Measurements from ENCODE around the gene RARS2.
"Not testable (repeated sequence)": the region's sequence is repeated elsewhere in the genome, so short reads cannot be mapped to it uniquely, and the experiment has no call there.

Gene RARS2, protein sequence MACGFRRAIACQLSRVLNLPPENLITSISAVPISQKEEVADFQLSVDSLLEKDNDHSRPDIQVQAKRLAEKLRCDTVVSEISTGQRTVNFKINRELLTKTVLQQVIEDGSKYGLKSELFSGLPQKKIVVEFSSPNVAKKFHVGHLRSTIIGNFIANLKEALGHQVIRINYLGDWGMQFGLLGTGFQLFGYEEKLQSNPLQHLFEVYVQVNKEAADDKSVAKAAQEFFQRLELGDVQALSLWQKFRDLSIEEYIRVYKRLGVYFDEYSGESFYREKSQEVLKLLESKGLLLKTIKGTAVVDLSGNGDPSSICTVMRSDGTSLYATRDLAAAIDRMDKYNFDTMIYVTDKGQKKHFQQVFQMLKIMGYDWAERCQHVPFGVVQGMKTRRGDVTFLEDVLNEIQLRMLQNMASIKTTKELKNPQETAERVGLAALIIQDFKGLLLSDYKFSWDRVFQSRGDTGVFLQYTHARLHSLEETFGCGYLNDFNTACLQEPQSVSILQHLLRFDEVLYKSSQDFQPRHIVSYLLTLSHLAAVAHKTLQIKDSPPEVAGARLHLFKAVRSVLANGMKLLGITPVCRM

DNA sequence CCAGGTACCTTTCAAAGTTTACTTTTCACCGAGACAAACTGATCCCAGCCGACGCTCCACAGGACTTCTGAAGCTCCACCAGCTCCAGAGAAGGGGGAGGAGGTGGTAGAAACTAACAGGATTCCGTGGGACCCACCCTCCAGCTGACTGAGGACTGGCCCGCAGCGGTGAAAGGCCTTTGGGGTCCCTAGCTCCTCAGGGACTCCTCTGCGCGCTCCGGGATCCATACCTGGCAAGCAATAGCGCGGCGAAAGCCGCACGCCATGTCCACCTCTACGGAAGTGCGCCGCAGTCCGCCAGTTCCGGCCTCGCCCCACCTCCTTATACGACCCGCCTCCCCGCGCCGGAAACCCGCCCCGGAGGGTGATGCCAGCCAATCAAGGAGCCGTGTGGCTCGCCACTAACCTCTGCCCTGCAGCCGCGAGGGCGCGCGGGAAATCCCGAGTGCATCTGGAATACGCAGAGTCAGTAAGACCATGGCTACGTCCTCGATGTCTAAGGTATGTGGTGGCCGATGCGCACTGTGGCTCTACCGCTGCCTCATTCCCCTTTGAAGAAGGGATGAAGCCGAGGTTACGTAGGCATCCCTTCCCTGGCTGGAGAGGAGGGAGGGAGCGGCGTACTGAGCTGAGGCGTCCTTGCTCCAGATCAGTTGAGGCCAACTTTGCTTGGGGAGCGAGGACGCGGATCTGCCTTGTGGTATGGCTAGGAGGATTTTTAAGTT, at the start of gene RARS2, which contains the start of gene ORC3:
Gene RARS2, minus strand, starts transcription at position 295 of the 724 bp plus-strand sequence. Its CDS starts 30 bp downstream, at position 265.
Gene ORC3, plus strand, starts transcription at position 443 of the 724 bp plus-strand sequence. Its CDS starts 34 bp downstream, at position 477.
- peak; percentile 95 for DNase-seq (ENCODE audit: low spot score)

DNA sequence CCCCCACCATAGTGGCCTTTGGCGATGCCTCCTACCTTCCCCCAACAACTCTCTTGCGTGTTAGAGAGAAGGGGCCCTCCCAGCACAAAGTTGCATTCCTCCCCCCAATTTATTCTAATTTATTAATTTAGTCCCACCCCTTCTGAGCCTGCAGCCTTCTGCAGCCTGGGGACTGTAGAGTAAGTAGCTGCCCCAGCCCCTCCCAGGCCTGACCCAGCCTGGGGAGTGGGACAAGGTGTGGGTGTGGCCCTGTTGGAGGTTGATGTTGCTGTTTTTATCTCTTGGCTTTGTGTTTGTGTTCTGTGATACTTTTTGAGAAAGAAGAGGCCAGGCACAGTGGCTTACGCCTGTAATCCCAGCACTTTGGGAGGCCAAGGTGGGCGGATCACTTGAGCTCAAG, 49.6 kb upstream of the RARS2 start:
- no peak for DNase-seq (ENCODE audit: low spot score)

DNA sequence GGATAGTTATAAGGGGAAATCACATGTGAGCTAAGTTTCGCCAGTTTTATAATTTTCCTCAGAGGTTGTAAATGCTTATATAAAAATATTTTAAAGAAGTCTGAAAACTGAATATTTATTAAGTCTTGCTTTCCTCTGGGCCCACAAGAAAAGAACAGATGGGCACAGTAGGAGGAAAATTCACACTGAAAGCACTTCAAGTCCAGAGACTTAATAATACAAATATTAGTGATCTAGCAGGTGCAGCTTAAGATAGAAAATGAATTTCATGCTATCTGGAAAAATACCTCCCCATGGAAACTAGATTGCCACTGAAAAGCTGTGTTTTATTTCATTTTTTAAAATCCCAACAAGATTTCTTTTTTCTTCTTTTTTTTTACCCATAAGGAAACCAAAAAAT, 47.3 kb upstream of the RARS2 start:
- no peak for DNase-seq (ENCODE audit: low spot score)

DNA sequence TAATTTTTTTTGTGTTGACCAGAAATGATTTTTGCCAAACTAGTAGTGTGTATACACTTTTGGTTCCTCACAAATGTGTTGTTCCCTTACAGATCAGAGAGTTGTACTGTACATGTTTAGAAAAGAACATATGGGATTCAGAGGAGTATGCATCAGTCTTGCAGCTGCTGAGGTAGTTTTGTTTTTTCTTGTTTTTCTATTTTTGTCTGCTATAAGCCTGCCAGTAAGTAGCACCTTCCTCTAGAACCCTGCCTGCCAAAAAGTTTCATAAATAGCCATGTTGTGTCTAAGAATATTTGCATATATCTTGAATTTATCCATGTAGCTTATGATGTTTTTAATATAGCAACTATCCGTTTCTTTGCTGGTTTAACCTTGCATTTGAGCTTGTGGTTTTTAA, 46.5 kb upstream of the RARS2 start:
- no peak for DNase-seq (ENCODE audit: low spot score)

DNA sequence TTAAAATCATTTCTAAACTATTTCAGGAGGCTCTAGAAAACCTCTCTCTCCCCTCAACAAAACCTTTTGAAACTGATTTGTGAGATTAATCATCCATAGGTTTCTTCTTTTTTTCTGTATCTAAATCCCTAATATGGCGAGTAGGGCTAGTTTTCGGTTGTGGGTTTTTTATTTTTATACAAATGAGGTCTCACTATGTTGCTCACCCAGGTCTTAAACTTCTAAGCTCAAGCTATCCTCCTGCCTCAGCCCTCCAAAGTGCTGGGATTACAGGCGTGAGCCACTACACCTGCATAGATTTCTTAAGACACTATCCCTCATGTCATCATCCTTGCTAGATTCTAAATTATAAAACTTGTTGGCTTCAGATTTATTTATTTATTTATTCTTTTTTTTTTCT, 44.1 kb upstream of the RARS2 start:
- no peak for DNase-seq (ENCODE audit: low spot score)

DNA sequence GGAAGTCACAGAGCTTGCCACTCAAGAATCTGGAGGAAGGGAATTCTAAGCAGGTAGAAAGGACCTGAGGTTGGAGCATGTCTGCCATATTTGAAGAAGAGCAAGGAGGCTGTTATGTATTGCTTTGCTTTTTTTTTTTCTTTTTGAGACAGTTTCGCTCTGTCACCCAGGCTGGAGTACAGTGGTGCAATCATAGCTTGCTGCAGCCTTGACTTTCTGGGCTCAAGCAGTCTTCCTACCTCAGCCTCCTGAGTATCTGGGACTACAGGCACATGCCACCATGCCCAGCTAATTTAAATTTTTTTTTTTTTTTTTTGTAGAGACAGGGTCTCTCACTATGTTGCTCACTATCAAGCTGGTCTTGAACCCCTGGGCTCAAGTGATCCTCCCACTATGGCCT, 41.0 kb upstream of the RARS2 start:
- no peak for DNase-seq (ENCODE audit: low spot score)

DNA sequence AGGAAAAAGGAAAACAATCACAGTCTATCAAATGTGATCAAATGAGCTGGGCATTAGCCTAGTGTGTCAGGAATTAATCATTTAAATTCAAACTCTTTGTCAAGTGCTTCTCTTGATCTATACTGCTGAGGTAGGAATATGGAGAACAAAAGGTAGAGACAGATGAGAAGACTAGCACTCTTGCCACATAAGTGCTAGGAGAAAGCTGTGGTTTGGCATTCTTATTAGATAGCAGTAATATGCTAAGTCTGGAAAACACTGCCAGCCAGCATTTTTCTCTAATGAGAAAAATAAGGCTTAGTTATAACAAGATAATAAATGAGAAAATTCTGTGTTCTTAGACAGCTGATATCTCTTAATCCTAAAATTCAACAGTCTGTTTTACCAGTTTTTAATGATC, 39.1 kb upstream of the RARS2 start:
- DNase-seq (ENCODE audit: low spot score), result no peak

DNA sequence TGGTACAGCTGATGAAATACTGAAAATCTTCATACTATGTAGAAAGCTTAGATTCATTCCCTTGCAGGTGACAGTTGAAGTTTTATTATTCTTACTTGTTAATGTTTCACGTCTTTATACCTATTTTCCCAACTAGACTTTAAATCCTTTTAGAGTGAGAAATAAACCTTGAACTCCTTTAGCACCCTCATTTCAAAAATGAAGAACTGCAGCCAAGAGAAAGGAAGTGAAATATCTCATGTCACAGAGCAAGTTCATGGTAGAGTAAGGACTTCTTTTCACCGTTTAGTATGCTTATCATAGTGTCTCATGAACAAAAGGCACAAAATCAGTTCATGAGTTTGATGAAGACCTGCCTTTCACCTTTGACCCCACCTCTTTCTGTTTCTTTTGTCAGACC, 38.6 kb upstream of the RARS2 start:
- no peak for DNase-seq (ENCODE audit: low spot score)

DNA sequence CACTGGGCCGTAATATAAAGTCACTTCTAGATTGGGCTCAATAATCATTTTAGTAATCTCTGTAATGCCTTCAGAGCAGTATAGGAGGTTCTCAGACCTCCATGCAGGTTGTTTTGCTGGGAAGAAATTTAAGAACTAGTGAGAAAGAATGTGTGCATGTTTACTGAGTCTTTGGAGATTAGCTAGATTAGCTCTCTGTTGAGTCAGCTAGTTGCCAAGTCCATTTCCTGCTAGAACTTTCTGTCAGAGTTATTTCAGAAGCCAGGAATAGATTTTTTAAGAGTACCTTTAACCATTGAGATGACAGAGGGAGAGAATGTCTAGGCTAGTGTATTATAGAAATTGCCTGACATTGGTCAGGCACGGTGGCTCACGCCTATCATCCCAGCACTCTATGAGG, 33.5 kb upstream of the RARS2 start:
- no peak for DNase-seq (ENCODE audit: low spot score)

DNA sequence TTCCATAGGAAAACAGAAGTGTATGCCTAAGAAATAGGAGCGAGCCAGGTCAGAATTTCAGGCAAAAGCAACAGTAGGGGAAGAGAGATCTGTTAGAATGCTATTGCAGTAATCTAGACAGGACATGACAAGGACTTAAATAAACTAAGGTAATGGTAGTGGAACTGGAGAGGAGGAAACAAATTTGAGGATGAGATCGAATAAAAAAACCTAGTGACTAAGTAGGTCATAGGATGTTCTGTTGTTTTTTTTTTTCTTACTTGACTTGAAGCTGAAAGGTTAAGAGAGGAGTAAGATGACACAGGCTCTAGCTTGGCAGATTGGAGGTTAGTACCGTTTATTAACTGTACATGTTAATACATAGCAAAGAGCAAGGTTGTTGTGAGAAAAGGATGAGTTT, 28.7 kb upstream of the RARS2 start:
- DNase-seq (ENCODE audit: low spot score), result no peak

DNA sequence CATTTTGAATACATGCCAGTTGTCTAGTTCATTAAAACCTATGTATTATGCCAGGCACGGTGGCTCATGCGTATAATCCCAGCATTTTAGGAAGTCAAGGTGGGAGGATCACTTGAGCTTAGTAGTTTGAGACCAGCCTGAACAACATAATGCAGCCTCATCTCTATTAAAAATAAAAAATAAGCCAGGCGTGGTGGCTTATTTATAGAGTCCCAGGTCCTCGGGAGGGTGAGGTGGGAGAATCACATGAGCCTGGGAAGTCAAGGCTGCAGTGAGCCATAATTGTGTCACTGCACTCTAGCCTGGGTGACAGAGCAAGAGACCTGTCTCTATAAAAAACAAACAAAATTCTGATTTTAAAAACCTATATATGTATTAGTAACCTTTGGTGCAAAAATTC, 27.6 kb upstream of the RARS2 start:
- DNase-seq (ENCODE audit: low spot score), result no peak

DNA sequence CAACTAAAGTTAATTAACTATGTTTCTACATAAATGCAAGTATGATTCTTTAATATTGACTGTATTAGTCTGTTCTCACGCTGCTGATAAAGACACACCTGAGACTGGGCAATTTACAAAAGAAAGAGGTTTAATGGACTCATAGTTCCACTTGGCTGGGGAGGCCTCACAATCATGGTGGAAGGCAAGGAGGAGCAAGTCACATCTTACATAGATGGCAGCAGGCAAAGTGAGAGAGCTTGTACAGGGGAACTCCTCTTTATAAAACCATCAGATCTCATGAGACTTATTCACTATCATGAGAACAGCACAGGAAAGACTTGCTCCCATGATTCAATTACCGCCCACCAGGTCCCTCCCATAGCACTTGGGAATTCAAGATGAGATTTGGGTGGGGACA, 23.2 kb upstream of the RARS2 start:
- DNase-seq (ENCODE audit: low spot score), result not testable (repeated sequence)

DNA sequence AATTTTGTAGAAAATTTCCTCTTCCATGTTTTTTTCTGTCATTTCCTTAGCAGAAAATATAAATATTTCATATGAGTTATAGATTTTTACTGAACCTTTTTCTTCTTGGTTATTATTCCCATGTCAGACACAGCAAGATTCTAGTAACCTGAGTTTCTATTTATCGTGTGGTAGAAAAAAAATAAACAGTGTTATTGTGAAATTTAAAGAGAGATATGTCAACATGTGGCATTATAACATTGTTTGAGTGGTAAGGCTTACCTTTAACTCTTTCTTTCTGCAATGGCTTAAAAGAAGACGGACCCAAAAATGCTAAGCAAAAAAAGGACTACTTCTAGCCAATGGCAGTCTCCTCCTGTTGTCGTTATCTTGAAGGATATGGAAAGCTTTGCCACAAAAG, 19.0 kb upstream of the RARS2 start:
- no peak for DNase-seq (ENCODE audit: low spot score)

DNA sequence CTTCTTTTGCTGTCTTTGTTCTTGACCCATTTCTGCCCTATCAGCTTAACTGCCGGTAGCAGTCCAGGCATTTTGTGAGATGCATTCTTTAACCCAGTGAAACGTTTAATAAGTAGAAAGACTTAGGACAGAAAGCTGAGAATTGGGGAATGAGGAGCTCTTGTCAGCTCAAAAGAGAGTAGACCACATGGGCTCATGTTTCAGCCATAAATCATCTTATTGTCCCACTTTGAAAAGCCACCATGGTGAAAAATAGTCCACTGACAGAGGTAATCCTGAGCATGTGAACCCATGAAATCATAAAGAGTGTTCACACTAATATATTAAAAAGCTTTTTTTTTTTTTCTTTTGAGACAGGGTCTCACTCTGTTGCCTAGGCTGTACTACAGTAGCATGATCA, 16.4 kb upstream of the RARS2 start:
- no peak for DNase-seq (ENCODE audit: low spot score)

DNA sequence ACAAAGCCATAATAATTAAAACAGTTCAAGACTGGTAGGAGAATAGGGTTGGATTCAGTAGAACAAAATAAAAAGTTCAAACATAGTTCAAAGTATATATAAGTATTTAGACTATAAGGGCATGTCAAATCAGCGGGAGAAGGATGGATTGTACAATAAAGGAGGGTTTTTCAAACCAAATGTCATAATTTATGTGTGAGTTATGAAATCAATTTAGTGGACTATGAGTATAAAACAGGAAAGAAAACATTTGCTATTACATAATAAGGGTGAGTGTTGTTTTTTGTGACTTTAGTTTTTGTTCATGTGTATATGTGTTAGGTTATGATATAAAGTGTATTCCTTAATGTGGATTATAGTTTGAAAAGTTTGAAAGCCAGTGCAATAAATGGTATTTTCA, 10.8 kb upstream of the RARS2 start:
- no peak for DNase-seq (ENCODE audit: low spot score)

DNA sequence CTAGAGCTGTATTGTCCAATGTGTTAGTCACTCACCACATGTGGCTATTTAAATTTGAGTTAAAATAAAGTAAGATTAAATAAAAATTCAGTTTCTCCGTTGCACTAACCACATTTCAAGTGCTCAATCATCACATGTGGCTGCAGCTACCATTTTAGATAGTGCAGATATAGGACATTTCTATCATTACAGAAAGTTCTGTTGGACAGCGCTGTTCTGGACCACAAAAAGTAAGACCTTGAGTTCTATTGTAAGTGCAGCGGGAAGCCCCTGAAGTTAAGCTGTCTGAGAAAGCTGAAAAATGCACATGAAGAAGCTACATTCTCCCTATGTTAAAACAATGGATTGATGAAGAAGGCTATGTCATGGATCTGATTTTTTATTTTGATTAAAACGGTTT, 1.2 kb upstream of the RARS2 start:
- DNase-seq (ENCODE audit: low spot score), result no peak

DNA sequence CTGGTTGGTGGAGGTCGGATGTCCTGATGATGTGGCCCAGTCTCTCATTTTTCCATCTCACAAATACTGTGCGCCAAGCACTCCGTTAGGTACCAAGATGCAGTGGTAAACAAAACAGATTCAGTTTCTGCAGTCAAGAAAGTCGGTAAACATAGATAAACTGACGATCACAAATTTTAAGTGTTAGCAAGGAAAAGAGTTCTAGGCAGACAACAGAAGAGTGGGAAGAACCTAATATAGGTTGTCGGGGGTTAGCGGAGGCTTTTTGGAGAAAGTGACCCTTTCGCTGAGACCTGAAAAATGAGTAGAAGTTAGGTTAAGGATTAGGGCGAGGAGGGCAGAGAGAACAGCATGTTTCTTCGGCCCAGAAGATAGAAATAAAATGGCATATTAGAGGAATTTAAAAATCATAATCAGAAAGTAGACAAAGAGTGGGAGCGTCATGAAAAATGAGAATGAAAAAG, 662 bp upstream of the RARS2 start:
- DNase-seq (ENCODE audit: low spot score), result no peak

DNA sequence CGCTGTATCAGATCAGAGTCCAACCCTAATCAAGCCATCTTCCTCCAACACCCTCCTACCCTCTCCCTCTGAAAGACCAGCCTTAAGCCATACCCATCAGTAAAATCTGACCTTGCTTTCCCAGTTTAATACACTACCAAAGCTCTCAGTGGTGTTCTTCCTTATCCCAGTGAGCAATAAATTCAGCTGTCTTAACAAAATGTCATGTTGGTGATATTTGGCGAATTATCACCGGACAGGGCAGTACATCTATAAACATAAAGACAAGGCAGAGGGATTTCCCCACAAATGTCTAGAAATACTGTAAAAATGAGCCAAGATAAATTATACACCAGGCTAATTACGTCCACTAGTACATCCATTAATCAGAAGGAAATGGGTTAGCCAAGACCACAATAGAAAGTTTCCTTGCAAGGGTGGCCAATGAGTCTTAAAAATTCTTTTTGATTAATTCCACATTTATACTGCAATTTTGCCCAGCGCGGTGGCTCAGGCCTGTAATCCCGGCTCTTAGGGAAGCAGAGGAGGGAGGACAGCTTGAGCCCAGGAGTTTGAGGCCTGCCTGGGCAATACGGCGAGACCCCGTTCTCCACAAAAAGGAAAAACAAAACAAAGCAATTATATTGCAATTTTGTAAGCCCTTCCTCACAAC, 905 bp downstream of the RARS2 start:
- DNase-seq (ENCODE audit: low spot score), result no peak

DNA sequence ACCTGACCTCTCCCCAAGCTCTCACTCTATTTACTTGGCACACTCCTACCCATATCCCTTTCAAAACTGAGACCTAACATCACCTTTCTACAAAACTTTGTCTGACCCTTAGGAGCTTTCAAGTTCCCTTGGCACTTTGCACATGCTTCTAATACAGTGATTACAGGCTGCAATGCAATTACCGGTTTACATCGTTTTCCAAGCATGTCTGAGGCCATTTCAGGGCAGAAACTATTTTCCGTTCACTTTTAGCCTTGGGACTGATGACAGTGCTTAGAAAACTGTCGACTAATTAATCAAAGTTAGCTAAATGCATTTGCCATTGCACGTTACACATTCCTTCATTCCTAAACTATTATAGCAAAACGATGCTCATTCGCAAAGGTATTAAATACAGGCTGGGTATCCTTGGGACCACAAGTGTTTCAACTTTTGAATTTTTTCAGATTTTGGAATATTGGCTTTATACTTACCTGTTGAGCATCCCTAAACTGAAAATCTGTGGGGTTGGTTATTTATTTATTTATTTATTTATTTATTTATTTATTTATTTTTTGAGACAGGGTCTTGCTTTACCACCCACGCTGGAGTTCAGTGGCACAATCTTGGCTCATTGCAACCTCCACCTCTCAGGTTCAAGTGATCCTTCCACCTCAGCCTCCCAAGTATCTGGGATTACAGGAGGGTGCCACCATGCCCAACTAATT, 3.3 kb downstream of the RARS2 start:
- DNase-seq (ENCODE audit: low spot score), result no peak

DNA sequence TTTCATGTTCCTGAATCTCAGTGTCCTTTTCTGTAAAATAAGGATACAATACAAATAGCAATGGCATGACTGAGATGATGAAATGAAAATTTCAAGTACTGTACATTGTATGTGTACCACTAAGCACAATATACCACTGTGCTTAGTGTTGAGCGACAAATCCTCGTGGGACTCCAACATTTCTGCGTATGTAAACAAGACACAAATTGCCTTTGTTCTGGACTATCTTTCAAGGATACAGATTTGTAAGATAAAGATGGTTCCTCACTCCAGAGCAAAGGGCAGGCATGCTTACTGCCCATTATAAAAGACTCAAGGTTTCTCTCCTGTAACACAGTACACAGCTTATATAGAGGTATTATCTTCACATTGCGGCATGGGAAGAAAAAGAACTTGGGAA, 6.0 kb downstream of the RARS2 start:
- no peak for DNase-seq (ENCODE audit: low spot score)

DNA sequence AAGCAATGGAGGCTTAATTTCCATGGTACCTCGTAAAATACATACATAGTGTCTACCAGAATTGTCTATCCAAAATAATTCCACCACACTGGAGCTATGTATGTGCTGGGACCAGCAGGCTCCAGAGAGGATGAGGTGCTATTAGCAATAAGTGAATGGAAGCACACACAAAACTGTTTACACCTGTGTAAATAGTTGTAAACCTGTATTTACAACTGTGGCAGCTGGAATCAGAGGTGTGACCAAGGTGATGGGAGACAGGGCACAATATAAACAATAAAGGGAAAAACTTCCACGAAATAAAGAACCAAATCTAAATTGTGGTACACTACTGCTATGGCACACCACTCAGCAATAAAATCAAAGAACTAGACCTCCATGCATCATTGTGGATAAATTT, 14.4 kb downstream of the RARS2 start:
- DNase-seq (ENCODE audit: low spot score), result no peak

DNA sequence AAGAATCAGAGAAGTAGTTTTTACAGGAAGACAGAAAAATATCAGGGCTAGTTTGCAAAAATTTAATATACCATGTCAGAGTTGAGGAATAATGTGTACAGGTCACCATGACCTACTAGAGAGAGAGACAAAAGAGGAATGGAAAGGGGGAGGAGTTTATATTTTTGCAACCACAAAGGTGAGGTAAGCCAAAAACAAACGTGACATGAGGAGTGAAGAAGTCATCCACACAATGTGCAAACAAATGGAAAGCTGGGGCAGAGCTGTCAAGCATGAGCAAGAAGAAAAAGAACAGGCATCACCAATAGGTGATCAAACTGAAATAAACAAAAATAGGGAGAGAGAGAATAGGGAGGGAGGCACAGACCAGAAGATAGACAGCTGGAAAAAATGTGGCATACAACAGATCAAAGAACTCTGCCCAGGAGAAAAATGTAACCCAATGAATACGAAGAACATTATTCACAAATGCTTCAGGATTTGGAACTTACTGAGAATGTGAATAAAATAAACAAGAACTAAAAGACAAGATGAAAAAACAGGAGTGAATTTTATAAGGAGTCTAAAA, 15.5 kb downstream of the RARS2 start:
- DNase-seq (ENCODE audit: low spot score), result peak; percentile 30

Data from CD4-positive, alpha-beta T cell treated with Interleukin-15 for 4 hours (primary cell).